HCT116 (cell line): ENCODE data around the gene NEUROD6. TPM values are rescaled to one million over a fixed set of nuclear protein-coding genes. Genes with fewer than 3 reads are reported as not detected.

Source experiments
- ATAC-seq: fragments of 200-7000 bp; cut with Tn5 transposase; 2 replicates; pipeline ENCODE4 v1.9.1; 2020; ENCODE audit warnings: mild to moderate bottlenecking, moderate library complexity
- BruUV-seq: library from RNA; stranded (reverse); fragments of 400-500 nt; replicated peaks from 2 replicates; lab custom pipeline; 2021; lab: Mats Ljungman, UMichigan
- CTCF ChIA-PET: fragments of 300-600 bp; sonication (Branson Sonifier 250); formaldehyde crosslinking; loops from one replicate; lab custom pipeline; 2021; ENCODE audit warnings: antibody characterized with exemption; lab: Charles Lee
- POLR2A ChIA-PET: fragments of 300-600, 350-600 bp; sonication (Branson Sonifier 250); formaldehyde crosslinking; loops from one replicate; lab custom pipeline; 2021; ENCODE audit warnings: antibody characterized with exemption; lab: Charles Lee
- RAD21 ChIA-PET, 2 experiments: fragments of 300-600 bp; sonication (Branson Sonifier 250); formaldehyde crosslinking; loops; one replicate each; lab custom pipeline; 2023; ENCODE audit warnings: low total read pairs in 2 of 2; ENCODE audit not compliant: uncharacterized antibody in 2 of 2, unreplicated experiment in 2 of 2, low non-redundant PET in 1 of 2; lab: Charles Lee
- DNase-seq: peaks from one replicate; pipeline ENCODE4 v3.0.0-alpha.2; 2010; ENCODE audit warnings: low read depth, low spot score
- H2AFZ ChIP-seq: fragments of 200-600 bp; shearing (Covaris generic), sonication (generic); 2 replicates; pipeline ENCODE4 v1.6.1; 2017; ENCODE audit warnings: low read depth, mixed run types, mixed read lengths, antibody characterized with exemption, low read length; ENCODE audit not compliant: poor library complexity, severe bottlenecking
- H3K27ac ChIP-seq: 2 replicates; pipeline ENCODE4 v1.5.1; 2012; ENCODE audit warnings: low read depth, low read length
- H3K27me3 ChIP-seq: fragments of 200-600 bp; sonication (generic); 2 replicates; pipeline ENCODE4 v1.6.1; 2016; ENCODE audit warnings: mixed run types, low read length, mixed read lengths; ENCODE audit not compliant: insufficient read depth
- H3K36me3 ChIP-seq, 2 experiments: fragments of 200-500 bp in 1 of 2; fragments of 200-600 bp in 1 of 2; sonication (Bioruptor generic) in 1 of 2; sonication (generic) in 1 of 2; 2 replicates each; pipeline versions ENCODE4 v1.5.1 to v1.6.1; 2014 to 2016; ENCODE audit warnings: low read length in 2 of 2, inconsistent platforms in 1 of 2, mixed read lengths in 1 of 2, mixed run types in 1 of 2; ENCODE audit not compliant: insufficient read depth in 2 of 2, control insufficient read depth in 1 of 2
- H3K4me1 ChIP-seq, 2 experiments: fragments of 200-600 bp in 1 of 2; sonication (generic) in 1 of 2; 2 replicates each; pipeline versions ENCODE4 v1.5.1 to v1.6.1; 2012 to 2017; ENCODE audit warnings: low read length in 2 of 2, inconsistent platforms in 1 of 2, mild to moderate bottlenecking in 1 of 2, mixed read lengths in 1 of 2, mixed run types in 1 of 2, moderate library complexity in 1 of 2; ENCODE audit not compliant: insufficient read depth in 2 of 2, control insufficient read depth in 1 of 2
- H3K4me2 ChIP-seq: fragments of 200-600 bp; sonication (generic); 2 replicates; pipeline ENCODE4 v1.6.1; 2017; ENCODE audit warnings: mixed run types, low read length, mixed read lengths
- H3K4me3 ChIP-seq, 2 experiments: fragments of 200-600 bp in 1 of 2; sonication (generic) in 1 of 2; replicated peaks in 1 of 2; 2 replicates each; pipeline ENCODE4 v1.5.1; 2011 to 2016; ENCODE audit warnings: low read length in 2 of 2, control low read depth in 1 of 2, low read depth in 1 of 2, mild to moderate bottlenecking in 1 of 2, mixed read lengths in 1 of 2, mixed run types in 1 of 2
- H3K79me2 ChIP-seq: fragments of 200-600 bp; sonication (generic); 2 replicates; pipeline ENCODE4 v1.6.1; 2017; ENCODE audit warnings: mild to moderate bottlenecking, mixed run types, low read length, moderate library complexity, mixed read lengths; ENCODE audit not compliant: insufficient read depth
- H3K9ac ChIP-seq: fragments of 200-600 bp; sonication (generic); 2 replicates; pipeline ENCODE4 v1.6.1; 2016; ENCODE audit warnings: low read length, mixed read lengths
- H3K9me2 ChIP-seq: fragments of 200-600 bp; sonication (generic), shearing (Covaris generic); 2 replicates; pipeline ENCODE4 v1.6.1; 2017; ENCODE audit warnings: mixed run types, mild to moderate bottlenecking, moderate library complexity; ENCODE audit not compliant: insufficient read depth
- H3K9me3 ChIP-seq, 2 experiments: fragments of 200-500 bp in 1 of 2; fragments of 200-600 bp in 1 of 2; sonication (Bioruptor generic) in 1 of 2; sonication (generic) in 1 of 2; 2 replicates each; pipeline ENCODE4 v1.6.1; 2014 to 2017; ENCODE audit warnings: low read length in 2 of 2, mixed read lengths in 2 of 2, inconsistent platforms in 1 of 2, low read depth in 1 of 2, mild to moderate bottlenecking in 1 of 2, mixed run types in 1 of 2, moderate library complexity in 1 of 2; ENCODE audit not compliant: control insufficient read depth in 1 of 2, insufficient read depth in 1 of 2
- H4K20me1 ChIP-seq: fragments of 200-600 bp; sonication (generic), shearing (Covaris generic); 2 replicates; pipeline ENCODE4 v1.6.1; 2017; ENCODE audit warnings: mixed run types, mild to moderate bottlenecking, moderate library complexity; ENCODE audit not compliant: insufficient read depth
- CTCF ChIP-seq, 3 experiments: fragments of 200-600 bp in 1 of 3; sonication (generic) in 1 of 3; IDR thresholded peaks in 2 of 3; conservative IDR thresholded peaks in 1 of 3; 2 replicates each; pipeline ENCODE4 v1.5.1; 2012 to 2017; ENCODE audit warnings: low read depth in 2 of 3, low read length in 2 of 3, antibody characterized with exemption in 1 of 3, borderline replicate concordance in 1 of 3, control low read depth in 1 of 3, mild to moderate bottlenecking in 1 of 3, mixed read lengths in 1 of 3, mixed run types in 1 of 3, moderate library complexity in 1 of 3; ENCODE audit not compliant: insufficient read depth in 1 of 3
- EZH2phosphoT487 ChIP-seq: fragments of 200-600 bp; IDR thresholded peaks from 2 replicates; pipeline ENCODE4 v1.6.1; 2018; ENCODE audit warnings: antibody characterized with exemption, borderline replicate concordance
- FOSL1 ChIP-seq: IDR thresholded peaks from 2 replicates; pipeline ENCODE4 v1.6.1; 2012; ENCODE audit warnings: low read depth
- REST ChIP-seq: IDR thresholded peaks from 2 replicates; pipeline ENCODE4 v1.6.1; 2012; ENCODE audit warnings: low read depth
- SRF ChIP-seq: IDR thresholded peaks from 2 replicates; pipeline ENCODE4 v1.6.1; 2012; ENCODE audit warnings: low read depth
- ZNF274 ChIP-seq: fragments of 200-500 bp; sonication (Bioruptor generic); IDR thresholded peaks from 2 replicates; pipeline ENCODE4 v1.6.1; 2014; ENCODE audit warnings: mild to moderate bottlenecking, low read depth, low read length, inconsistent platforms
- intact Hi-C: fragments of 100-400 bp; cut with micrococcal nuclease; formaldehyde crosslinking; loops from 2 replicates; pipeline ENCODE4 v1.10.0; 2022
- total RNA-seq: library from RNA; stranded (reverse); gene quantifications from one replicate; pipeline ENCODE4 v1.2.1, GENCODE V29; 2021; ENCODE audit not compliant: unreplicated experiment

The NEUROD6 gene
- total RNA-seq, 1 experiment from 2014 or later, result not detected

GRCh38 chr7:31315758-31316157 is 24.8 kb downstream of the NEUROD6 start:
- ChIA-PET RAD21 (no interaction called here), POLR2A (no interaction called here), CTCF (no interaction called here)
- Histone ChIP-seq H3K4me3 (no peak overlapping the region), H3K27me3 (peaks cover 34% of the 10 kb centered on the region), H3K9ac (no peak overlapping the region), H3K36me3 (no peaks in the 10 kb centered on the region), H3K79me2 (no peaks in the 10 kb centered on the region), H3K4me2 (no peak overlapping the region), H3K4me1 (no peaks in the 10 kb centered on the region), H3K9me3 (no peaks in the 10 kb centered on the region), H4K20me1 (no peaks in the 10 kb centered on the region; the same call in 1 of the 2 replicates), H2AFZ (no peak overlapping the region), H3K27ac (no peak overlapping the region), H3K9me2 (no peaks in the 10 kb centered on the region)
- no TSS peak for BruUV-seq
- intact Hi-C loops, result no loop called here
- DNase-seq, result no peak
- no peak for ATAC-seq
- TF ChIP-seq CTCF (IDR thresholded peaks at IDR 0.05 in 2 of 3, conservative IDR thresholded peaks at IDR 0.05 in 1 of 3; ENCODE audit: borderline replicate concordance in 1 of 3, insufficient read depth in 1 of 3, low read depth in 2 of 3, low read length in 2 of 3), result no peak
- no peak for TF ChIP-seq ZNF274
- TF ChIP-seq FOSL1, result no peak
- TF ChIP-seq EZH2phosphoT487, result no peak
- TF ChIP-seq SRF, result no peak
- TF ChIP-seq REST, result no peak
